PFSK-1 (cell line): ENCODE measurements around the gene DYNLT4.

ENCODE experiments used
- FOXP2 ChIP-seq: optimal IDR thresholded peaks from 2 replicates; pipeline ENCODE3; 2011; ENCODE audit warnings: borderline replicate concordance, control low read depth, inconsistent platforms; ENCODE audit not compliant: insufficient read depth; ENCODE audit errors: extremely low read length, extremely low read depth
- POLR2AphosphoS5 ChIP-seq: IDR thresholded peaks from 2 replicates; pipeline ENCODE4 v1.6.1; 2012; ENCODE audit warnings: low read depth, mild to moderate bottlenecking, control low read depth, low read length, moderate library complexity
- REST ChIP-seq, 2 experiments: IDR thresholded peaks; 2 replicates each; pipeline versions ENCODE4 v1.6.1 to v1.8.0; 2011 to 2012; ENCODE audit warnings: low read depth in 2 of 2, low read length in 2 of 2, control low read depth in 1 of 2, inconsistent platforms in 1 of 2, mild to moderate bottlenecking in 1 of 2, moderate library complexity in 1 of 2; ENCODE audit not compliant: insufficient read depth in 1 of 2
- SIN3A ChIP-seq: IDR thresholded peaks from 2 replicates; pipeline ENCODE4 v1.6.1; 2012; ENCODE audit warnings: mild to moderate bottlenecking, low read length, moderate library complexity, borderline replicate concordance; ENCODE audit not compliant: insufficient read depth
- TAF1 ChIP-seq: IDR thresholded peaks from 2 replicates; pipeline ENCODE4 v1.6.1; 2012; ENCODE audit warnings: low read length, control low read depth, borderline replicate concordance; ENCODE audit not compliant: insufficient read depth

Gene DYNLT4

GRCh38 chr1:44808063-44808937 is 1.1 kb upstream of the DYNLT4 start, which contains the start of gene BTBD19:
Gene BTBD19, plus strand, starts transcription at chr1:44808523. Its CDS starts 298 bp downstream, at chr1:44808821.
- no peak for TF ChIP-seq FOXP2
- TF ChIP-seq POLR2AphosphoS5: peak; percentile 47; the same call in 1 of the 2 replicates

- no peak for TF ChIP-seq FOXP2
- peak; percentile 51; the same call in 1 of the 2 replicates for TF ChIP-seq POLR2AphosphoS5
- TF ChIP-seq REST (IDR thresholded peaks at IDR 0.05; ENCODE audit: insufficient read depth in 1 of 2, low read depth in 2 of 2, low read length in 2 of 2): peak in 1 of 2 experiments; percentile 50; a peak in 1 of 4 replicates
- peak; percentile 79; the same call in 1 of the 2 replicates for TF ChIP-seq SIN3A
Measured at GRCh38 chr1:44807364-44808062, 362 bp upstream of the DYNLT4 start.

DNA sequence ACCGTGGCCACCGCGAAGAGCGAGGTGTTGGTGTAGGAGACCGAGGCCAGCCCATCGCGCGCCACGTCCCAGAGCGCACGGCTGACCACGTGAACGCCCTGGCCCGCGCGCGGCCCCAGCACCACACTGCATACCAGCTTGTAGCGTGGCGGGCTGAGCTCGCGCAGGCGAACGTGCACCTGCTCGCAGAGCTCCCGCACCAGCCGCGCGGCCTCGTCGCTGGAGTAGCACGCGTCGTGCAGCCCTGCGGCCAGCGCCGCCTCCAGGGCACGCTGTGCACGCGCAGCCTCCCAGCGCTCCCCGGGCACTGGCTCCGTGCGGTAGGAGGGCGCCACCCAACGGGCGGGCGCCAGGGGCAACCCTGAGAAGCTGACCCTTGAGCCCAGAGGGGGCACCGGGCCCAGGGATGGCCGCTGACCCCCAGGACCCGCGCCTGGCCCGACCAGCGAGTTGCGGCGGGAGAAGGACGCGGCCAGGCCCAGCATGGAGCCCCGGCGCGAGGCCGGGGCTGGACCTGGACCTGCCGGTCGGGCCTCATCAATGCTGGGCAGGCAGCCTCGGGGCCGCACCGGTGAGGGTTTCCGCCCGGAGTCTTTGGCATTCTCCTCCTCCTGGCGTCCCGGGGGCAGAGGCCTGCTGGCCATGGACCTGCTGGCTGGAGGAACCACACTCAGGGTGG is 987 bp downstream of the DYNLT4 start:
- TF ChIP-seq SIN3A (no peak), POLR2AphosphoS5 (no peak), REST (IDR thresholded peaks at IDR 0.05; ENCODE audit: insufficient read depth in 1 of 2, low read depth in 2 of 2, low read length in 2 of 2) (no peak), FOXP2 (no peak), TAF1 (no peak)

DNA sequence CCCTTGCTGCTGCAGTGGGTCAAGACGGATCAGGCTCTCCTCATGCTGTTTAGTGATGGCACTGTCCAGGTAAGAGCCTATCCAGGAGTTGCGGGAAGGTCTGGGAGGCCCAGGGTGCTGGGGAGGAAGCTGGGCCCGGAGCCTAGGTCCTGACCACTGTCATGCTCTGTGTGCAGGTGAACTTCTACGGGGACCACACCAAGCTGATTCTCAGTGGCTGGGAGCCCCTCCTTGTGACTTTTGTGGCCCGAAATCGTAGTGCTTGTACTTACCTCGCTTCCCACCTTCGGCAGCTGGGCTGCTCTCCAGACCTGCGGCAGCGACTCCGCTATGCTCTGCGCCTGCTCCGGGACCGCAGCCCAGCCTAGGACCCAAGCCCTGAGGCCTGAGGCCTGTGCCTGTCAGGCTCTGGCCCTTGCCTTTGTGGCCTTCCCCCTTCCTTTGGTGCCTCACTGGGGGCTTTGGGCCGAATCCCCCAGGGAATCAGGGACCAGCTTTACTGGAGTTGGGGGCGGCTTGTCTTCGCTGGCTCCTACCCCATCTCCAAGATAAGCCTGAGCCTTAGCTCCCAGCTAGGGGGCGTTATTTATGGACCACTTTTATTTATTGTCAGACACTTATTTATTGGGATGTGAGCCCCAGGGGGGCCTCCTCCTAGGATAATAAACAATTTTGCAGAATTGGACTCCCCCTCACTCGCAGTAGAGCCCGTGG is 1.7 kb downstream of the DYNLT4 start:
- no peak for TF ChIP-seq TAF1
- no peak for TF ChIP-seq POLR2AphosphoS5
- no peak for TF ChIP-seq FOXP2
- no peak for TF ChIP-seq SIN3A
- TF ChIP-seq REST (IDR thresholded peaks at IDR 0.05; ENCODE audit: insufficient read depth in 1 of 2, low read depth in 2 of 2, low read length in 2 of 2): no peak
